DMS153 treated with DMSO at 0.1 percent for 48 hours (cell line): ENCODE measurements around the gene TMX2.
"Not testable (repeated sequence)": the region's sequence is repeated elsewhere in the genome, so short reads cannot be mapped to it uniquely, and the experiment has no call there.

Experiments used
- DNase-seq: peaks from one replicate; lab custom pipeline; 2025; ENCODE audit not compliant: unreplicated experiment; lab: John Stamatoyannopoulos, UW

TMX2 gene, protein sequence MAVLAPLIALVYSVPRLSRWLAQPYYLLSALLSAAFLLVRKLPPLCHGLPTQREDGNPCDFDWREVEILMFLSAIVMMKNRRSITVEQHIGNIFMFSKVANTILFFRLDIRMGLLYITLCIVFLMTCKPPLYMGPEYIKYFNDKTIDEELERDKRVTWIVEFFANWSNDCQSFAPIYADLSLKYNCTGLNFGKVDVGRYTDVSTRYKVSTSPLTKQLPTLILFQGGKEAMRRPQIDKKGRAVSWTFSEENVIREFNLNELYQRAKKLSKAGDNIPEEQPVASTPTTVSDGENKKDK

GRCh38 chr11:57712256-57713150 is at the start of gene TMX2:
Gene TMX2, plus strand, starts transcription at chr11:57712593. Its CDS starts 26 bp downstream, at chr11:57712619.
- DNase-seq = peak; percentile 97

GRCh38 chr11:57662893-57663292 is 49.5 kb upstream of the TMX2 start:
- no peak for DNase-seq

DNA sequence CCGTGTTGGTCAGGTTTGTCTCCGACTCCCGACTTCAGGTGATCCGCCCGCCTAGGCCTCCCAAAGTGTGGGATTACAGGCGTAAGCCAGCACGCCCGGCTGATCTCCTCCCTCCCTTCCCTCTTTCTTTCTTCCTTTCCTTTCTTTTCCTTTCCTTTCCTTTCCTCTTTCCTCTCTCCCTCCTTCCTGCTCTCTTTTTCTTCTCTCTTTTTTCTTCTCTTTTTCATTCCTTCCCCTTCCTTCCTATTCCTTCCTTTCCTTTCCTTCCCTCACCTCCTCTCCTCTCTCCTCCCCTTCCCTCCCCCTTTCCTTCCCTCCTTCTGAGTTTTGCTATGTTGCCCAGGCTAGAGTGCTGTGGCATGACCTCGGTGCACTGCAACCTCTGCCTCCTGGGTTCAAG is 48.4 kb upstream of the TMX2 start:
- no peak for DNase-seq

DNA sequence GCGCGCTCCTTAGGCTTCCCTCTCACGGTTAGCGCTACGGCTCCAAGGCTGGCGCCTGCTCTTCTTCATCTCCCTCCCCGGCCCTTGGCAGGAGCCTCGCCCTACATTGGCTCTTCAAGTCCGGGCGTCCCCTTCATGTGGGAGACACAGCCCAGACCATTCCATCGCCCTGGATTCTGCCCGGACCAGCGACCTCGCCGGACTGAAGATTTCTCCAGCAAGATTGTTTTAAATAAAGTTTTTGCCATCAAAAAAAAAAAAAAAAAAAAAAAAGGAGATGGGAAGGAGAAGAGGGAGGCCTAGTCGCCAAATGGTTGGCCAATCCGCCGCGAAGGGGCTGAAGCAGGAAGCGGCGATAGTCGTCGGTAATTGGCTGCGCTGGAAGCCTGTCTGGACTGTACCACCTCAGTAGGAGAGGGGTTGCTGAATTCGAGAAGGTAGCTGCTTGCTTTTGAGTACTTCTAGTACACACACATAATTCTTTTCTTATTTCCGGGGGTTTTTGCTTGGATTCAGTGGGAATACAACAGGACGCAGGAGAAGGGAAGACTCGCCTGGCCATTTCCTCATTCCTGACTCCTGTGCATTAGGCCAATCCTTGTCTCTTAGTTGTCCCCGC is 45.2 kb upstream of the TMX2 start:
- DNase-seq = peak; percentile 99

DNA sequence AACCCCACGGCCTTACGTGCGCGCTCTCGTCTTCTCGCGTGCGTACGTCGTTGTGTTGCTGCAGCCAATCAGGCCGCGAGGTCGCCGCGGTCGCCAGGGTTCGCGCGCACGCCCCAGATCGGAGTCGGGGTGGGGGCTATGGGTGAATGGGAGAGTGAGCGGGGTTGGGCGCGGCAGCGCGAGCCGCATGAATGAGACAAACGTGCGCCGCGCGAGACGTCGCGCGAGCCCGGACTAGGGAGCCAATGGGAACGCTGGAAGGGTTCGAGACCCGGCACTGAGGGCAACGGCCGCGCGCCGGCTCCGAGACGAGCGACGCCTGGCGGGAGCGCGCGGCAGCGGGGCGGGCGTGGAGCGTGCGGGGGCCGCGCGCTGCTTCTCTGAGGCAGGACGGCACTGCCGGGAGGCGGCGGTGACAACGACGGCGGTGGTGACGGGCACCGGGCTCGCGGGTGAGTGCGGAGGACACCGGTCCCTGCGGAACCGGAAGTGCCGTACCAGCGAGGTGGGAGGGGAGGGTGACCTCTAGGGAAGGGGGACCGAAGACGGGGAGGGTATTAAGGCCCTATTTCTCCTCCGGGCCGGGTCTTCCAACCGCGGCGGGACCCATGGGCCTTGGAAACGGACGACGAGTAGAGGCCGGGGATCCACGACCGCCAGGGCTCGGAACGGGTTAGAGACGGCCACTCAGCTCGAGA is 44.5 kb upstream of the TMX2 start, which contains the start of gene ZDHHC5:
Gene ZDHHC5, plus strand, starts transcription at position 379 of the 698 bp plus-strand sequence. CDS start 4,977 bp downstream, outside the sequence.
- peak; percentile 99 for DNase-seq

- DNase-seq = no peak
These were observed 44.0 kb upstream of the TMX2 start for GRCh38 chr11:57668434-57668782.

DNA sequence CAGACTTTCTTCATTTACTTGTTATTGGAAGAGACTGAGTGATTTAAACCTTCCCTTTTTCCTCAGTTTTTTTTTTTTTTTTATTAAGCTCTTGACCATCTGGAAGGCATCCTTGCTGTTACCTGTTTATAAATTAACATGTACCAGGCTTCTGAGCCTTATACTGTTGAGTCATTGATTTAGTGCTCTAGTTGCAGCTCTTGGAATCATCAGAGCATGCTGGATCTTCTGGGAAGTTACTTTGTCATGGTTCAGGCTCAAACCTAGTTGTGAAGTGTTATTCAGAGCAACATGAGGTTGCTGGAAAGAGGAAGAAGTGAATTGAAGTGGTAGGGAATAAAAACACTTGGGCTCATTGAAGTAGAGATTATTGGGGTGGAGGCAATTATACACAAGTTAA is 38.1 kb upstream of the TMX2 start:
- no peak for DNase-seq

- DNase-seq = no peak
These were observed 37.0 kb upstream of the TMX2 start for GRCh38 chr11:57675176-57675941.

DNA sequence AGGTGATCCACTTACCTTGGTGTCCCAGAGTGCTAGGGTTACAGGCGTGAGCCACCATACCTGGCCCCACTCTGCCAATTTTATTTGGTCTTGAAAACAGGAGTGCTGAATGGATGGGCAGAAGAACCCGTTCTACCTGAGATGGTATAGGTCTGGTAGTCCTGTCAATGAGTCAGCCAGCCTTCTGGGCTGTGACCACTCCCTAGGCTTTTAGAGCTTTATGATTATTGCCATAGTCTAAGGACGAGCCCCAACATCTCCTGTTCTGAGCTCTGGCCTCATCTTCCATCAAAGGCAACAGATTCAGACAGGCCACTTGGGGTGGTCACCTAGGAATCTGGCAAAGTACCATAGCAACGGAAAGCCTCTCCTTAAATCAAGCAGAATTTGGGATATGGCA is 33.0 kb upstream of the TMX2 start:
- DNase-seq = no peak

- no peak for DNase-seq
These were observed 31.9 kb upstream of the TMX2 start for GRCh38 chr11:57680552-57680874.

DNA sequence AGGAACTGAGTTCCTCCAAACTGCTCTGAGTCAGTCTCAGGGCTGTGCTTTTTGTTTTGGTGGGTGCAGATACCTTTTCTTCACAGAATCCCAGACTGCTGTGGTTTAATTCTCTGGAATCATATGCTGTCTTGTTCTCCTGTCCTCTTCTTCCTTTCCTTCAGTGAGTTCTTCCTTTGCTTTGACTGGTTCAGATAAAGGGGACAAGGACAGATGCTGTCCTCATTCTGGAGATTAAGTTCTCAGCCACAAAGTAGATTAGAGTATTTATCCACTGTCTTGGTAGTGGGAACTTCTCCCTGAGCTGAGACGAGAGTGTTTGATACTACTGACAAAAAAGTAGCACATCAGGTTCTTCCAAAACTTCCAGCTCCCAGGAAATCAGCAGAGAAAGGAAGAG is 31.2 kb upstream of the TMX2 start:
- no peak for DNase-seq

- not testable (repeated sequence) for DNase-seq
These were observed 21.9 kb upstream of the TMX2 start for GRCh38 chr11:57690474-57690873.

DNA sequence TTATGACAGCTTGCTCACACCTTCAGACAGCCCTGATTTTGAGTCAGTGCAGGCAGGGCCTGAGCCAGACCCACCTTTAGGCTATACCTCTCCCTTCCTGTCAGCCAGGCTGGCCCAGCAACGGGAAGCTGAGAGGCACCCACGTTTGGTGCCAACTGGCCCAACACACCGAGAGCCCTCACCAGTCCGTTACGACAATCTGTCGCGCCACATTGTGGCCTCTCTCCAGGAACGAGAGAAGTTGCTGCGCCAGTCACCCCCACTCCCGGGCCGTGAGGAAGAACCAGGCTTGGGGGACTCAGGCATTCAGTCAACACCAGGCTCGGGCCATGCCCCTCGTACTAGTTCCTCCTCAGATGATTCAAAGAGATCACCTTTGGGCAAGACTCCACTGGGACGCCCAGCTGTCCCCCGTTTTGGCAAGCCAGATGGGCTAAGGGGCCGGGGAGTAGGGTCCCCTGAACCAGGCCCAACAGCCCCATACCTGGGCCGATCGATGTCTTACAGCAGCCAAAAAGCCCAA is 13.5 kb upstream of the TMX2 start:
- no peak for DNase-seq

GRCh38 chr11:57699813-57700212 is 12.6 kb upstream of the TMX2 start:
- no peak for DNase-seq

DNA sequence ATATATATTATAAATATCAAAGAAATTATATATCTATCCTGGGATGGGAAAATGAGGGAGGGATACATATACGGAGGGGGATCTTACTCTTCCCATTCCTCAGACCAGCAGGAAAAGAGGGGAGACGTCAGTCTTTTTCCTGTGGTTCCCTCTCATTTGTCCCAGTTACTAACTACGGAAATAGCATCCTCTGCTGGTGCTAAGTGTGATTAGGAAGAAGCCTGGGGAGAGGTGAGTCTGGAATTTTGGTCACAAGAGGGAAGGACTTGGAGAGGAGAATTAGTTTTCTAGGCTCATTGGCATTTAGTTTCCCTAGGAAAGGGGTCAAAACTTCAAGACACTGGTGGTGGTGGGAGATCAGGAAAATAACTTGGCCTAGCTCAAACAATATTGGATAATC is 12.0 kb upstream of the TMX2 start:
- no peak for DNase-seq

DNA sequence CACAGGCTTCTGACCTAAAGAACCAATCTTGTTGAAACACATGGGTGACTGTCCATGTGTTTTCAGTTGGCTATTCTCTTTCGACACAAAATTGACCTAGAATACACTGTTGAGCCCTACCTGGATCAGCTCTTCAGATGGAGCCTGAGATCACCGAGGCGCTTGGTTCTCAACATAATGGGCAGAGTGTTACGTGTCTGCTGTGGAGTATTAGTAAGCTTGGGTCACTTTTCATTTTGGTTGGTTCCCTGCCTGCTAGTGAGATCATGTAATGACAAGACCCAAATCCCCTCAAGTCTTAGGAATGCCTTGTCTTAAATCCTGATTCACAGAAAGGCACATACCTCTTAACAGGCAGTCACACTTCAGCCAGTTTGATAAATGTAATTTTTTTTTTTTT is 9.1 kb upstream of the TMX2 start:
- no peak for DNase-seq

- DNase-seq = no peak
These were observed 7.5 kb upstream of the TMX2 start for GRCh38 chr11:57704932-57705331.

- not testable (repeated sequence) for DNase-seq
These were observed 7.0 kb upstream of the TMX2 start for GRCh38 chr11:57705432-57705831.

GRCh38 chr11:57709802-57710367 is 2.5 kb upstream of the TMX2 start:
- DNase-seq = no peak
